Epidermal melanocyte (primary cell): ENCODE results near the gene S100A5.
"Not testable (repeated sequence)": the region's sequence is repeated elsewhere in the genome, so short reads cannot be mapped to it uniquely, and the experiment has no call there.

ENCODE experiments used
- DNase-seq: peaks from one replicate; pipeline ENCODE4 v3.0.0; 2011; ENCODE audit warnings: low spot score; ENCODE audit not compliant: insufficient read length

Gene S100A5

GRCh38 chr1:153534226-153534924 is 6.4 kb downstream of the S100A5 start:
- DNase-seq: no peak

- peak; percentile 30 for DNase-seq
Observed at GRCh38 chr1:153533689-153534201, 7.0 kb downstream of the S100A5 start.

- DNase-seq: peak; percentile 85
Observed at GRCh38 chr1:153532769-153533599, 7.8 kb downstream of the S100A5 start.

- no peak for DNase-seq
Observed at GRCh38 chr1:153532181-153532580, 8.6 kb downstream of the S100A5 start.

- DNase-seq: no peak
Observed at GRCh38 chr1:153531638-153532037, 9.1 kb downstream of the S100A5 start.

- no peak for DNase-seq
Observed at GRCh38 chr1:153527683-153528040, 13.1 kb downstream of the S100A5 start.

GRCh38 chr1:153527023-153527682 is 13.6 kb downstream of the S100A5 start:
- no peak for DNase-seq

- no peak for DNase-seq
Observed at GRCh38 chr1:153526132-153526543, 14.6 kb downstream of the S100A5 start.

GRCh38 chr1:153525088-153525728 is 15.5 kb downstream of the S100A5 start:
- no peak for DNase-seq

GRCh38 chr1:153522353-153523048 is 18.2 kb downstream of the S100A5 start:
- not testable (repeated sequence) for DNase-seq

GRCh38 chr1:153521808-153522207 is 18.9 kb downstream of the S100A5 start:
- DNase-seq: not testable (repeated sequence)

GRCh38 chr1:153520818-153521476 is 19.8 kb downstream of the S100A5 start:
- no peak for DNase-seq

GRCh38 chr1:153520137-153520691 is 20.5 kb downstream of the S100A5 start:
- DNase-seq: not testable (repeated sequence)

- DNase-seq: no peak
Observed at GRCh38 chr1:153519242-153519641, 21.5 kb downstream of the S100A5 start.

GRCh38 chr1:153515504-153516394 is 25.0 kb downstream of the S100A5 start:
- no peak for DNase-seq

- no peak for DNase-seq
Observed at GRCh38 chr1:153513666-153514065, 27.1 kb downstream of the S100A5 start.

- no peak for DNase-seq
Observed at GRCh38 chr1:153513023-153513422, 27.7 kb downstream of the S100A5 start.

GRCh38 chr1:153510984-153511410 is 29.7 kb downstream of the S100A5 start:
- peak; percentile 70 for DNase-seq
